ENCODE results near the gene VPS13D.

VPS13D gene

GRCh38 chr1:12200208-12200607 lies 29.6 kb upstream of the VPS13D start:
- no peak overlapping the region for H3K4me3 ChIP-seq (ENCODE audit: low read length)
- no peak for DNase-seq (ENCODE audit: low read depth)
- TF ChIP-seq, protein P1, sequence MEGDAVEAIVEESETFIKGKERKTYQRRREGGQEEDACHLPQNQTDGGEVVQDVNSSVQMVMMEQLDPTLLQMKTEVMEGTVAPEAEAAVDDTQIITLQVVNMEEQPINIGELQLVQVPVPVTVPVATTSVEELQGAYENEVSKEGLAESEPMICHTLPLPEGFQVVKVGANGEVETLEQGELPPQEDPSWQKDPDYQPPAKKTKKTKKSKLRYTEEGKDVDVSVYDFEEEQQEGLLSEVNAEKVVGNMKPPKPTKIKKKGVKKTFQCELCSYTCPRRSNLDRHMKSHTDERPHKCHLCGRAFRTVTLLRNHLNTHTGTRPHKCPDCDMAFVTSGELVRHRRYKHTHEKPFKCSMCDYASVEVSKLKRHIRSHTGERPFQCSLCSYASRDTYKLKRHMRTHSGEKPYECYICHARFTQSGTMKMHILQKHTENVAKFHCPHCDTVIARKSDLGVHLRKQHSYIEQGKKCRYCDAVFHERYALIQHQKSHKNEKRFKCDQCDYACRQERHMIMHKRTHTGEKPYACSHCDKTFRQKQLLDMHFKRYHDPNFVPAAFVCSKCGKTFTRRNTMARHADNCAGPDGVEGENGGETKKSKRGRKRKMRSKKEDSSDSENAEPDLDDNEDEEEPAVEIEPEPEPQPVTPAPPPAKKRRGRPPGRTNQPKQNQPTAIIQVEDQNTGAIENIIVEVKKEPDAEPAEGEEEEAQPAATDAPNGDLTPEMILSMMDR (IDR thresholded peaks at IDR 0.05; ENCODE audit: insufficient read depth, low read depth, low read length, missing control alignments), result no peak

GRCh38 chr1:12201352-12202189 lies 28.3 kb upstream of the VPS13D start:
- no peak overlapping the region for H3K4me3 ChIP-seq (ENCODE audit: low read length)
- no peak for DNase-seq (ENCODE audit: low read depth)
- TF ChIP-seq, protein P1 (IDR thresholded peaks at IDR 0.05; ENCODE audit: insufficient read depth, low read depth, low read length, missing control alignments), result no peak

GRCh38 chr1:12202190-12202497 lies 27.7 kb upstream of the VPS13D start:
- no peak overlapping the region for H3K4me3 ChIP-seq (ENCODE audit: low read length)
- DNase-seq (ENCODE audit: low read depth), result no peak
- TF ChIP-seq, protein P1 (IDR thresholded peaks at IDR 0.05; ENCODE audit: insufficient read depth, low read depth, low read length, missing control alignments), result no peak

DNA sequence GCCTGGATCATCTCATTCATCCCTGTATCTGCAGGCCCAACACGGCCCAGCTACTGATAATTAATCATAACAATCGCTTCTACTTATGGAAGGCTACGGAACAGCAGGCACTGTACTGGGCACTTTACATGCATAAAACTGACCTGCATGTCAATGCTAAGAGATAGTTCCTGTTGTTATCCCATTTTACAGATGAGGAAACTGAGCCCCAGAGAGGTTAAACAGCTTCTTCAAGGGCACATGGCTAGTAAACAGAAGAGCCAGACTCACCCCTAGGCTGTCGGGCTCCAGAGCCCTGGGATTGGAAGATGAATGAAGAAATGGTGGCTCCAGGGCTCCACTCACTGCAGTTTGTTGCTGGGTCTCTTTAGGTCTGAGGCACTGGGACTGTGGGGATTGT lies 27.3 kb upstream of the VPS13D start:
- H3K4me3 ChIP-seq (ENCODE audit: low read length), result no peak overlapping the region
- DNase-seq (ENCODE audit: low read depth), result no peak
- TF ChIP-seq, protein P1 (IDR thresholded peaks at IDR 0.05; ENCODE audit: insufficient read depth, low read depth, low read length, missing control alignments), result no peak

DNA sequence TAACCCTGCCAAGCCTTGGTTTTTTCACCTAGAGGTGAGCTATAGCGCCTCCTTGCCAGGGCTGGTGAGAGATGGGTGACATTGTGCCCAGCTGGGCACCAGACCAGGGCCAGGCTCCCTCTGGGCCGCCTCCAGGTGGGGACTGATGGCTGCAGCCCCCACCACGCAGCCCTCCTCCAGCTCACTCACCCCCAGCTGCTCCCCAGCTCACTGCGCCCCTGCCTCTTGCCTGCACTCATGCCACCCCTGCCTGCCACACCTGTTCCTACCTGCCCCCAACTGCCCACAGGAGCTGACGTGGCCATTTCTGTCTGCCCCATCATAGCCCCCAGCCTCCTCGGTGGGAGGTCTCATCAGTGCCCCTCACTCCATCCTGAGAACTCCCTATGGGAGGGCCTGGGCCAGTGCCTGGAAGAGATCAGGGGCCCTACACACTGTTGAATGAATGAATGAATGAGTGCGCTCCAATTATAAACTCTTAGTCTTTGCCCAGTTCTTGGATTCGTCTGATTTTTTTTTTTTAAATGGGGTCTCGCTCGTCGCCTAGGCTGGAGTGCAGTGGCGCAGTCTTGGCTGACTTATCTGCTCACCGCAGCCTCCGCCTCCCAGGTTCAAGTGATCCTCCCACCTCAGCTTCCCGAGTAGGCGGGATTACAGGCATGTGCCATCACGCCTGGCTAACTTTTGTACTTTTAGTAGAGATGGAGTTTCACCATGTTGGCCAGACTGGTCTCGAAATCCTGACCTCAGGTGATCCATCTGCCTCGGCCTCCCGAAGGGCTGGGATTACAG lies 26.4 kb upstream of the VPS13D start:
- peak; percentile 18 for DNase-seq (ENCODE audit: low read depth)
- no peak overlapping the region for H3K4me3 ChIP-seq (ENCODE audit: low read length)
- TF ChIP-seq, protein P1 (IDR thresholded peaks at IDR 0.05; ENCODE audit: insufficient read depth, low read depth, low read length, missing control alignments), result no peak

- TF ChIP-seq, protein P1 (IDR thresholded peaks at IDR 0.05; ENCODE audit: insufficient read depth, low read depth, low read length, missing control alignments), result no peak
- no peak overlapping the region for H3K4me3 ChIP-seq (ENCODE audit: low read length)
- no peak for DNase-seq (ENCODE audit: low read depth)
These were observed 25.7 kb upstream of the VPS13D start for GRCh38 chr1:12204140-12204539.
